AG10803 (cell line): Measurements from ENCODE around the gene PHF23.
A peak's percentile ranks its signal among the peaks of the same experiment; 100 is the strongest.

Experiments used
- DNase-seq: peaks from one replicate; pipeline ENCODE4 v3.0.0; 2010; ENCODE audit warnings: low read depth
- H3K4me3 ChIP-seq: 2 replicates; pipeline ENCODE4 v1.5.1; 2011; ENCODE audit warnings: mild to moderate bottlenecking, low read length, control low read depth
- TF ChIP-seq, protein P1 (sequence below): conservative IDR thresholded peaks from 2 replicates; pipeline ENCODE4 v1.5.1; 2011; ENCODE audit warnings: mild to moderate bottlenecking, low read length, control low read depth, inconsistent platforms

Gene PHF23

DNA sequence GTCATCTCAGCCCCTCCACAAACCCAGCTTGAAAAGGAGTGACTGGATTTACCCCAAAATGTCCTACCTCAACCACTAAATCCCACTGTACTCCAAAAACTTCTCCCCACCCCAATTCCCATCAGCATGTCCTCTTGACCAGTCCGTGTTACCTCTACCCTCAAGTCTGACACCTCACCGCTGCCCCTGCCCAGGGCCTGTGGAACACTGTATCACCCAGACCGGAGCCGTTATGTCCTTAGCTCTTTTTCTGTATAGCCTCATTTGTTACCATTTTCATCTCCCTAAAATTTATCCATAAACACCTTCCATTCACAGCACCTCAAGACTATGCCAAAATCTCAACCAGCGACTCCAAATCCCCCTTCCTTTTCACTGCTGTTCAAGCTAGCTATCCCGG lies 2.4 kb downstream of the PHF23 start:
- TF ChIP-seq, protein P1, sequence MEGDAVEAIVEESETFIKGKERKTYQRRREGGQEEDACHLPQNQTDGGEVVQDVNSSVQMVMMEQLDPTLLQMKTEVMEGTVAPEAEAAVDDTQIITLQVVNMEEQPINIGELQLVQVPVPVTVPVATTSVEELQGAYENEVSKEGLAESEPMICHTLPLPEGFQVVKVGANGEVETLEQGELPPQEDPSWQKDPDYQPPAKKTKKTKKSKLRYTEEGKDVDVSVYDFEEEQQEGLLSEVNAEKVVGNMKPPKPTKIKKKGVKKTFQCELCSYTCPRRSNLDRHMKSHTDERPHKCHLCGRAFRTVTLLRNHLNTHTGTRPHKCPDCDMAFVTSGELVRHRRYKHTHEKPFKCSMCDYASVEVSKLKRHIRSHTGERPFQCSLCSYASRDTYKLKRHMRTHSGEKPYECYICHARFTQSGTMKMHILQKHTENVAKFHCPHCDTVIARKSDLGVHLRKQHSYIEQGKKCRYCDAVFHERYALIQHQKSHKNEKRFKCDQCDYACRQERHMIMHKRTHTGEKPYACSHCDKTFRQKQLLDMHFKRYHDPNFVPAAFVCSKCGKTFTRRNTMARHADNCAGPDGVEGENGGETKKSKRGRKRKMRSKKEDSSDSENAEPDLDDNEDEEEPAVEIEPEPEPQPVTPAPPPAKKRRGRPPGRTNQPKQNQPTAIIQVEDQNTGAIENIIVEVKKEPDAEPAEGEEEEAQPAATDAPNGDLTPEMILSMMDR = no peak
- no peak for DNase-seq
- H3K4me3 ChIP-seq = peak overlapping the region; percentile 94; the same call in 1 of the 2 replicates

DNA sequence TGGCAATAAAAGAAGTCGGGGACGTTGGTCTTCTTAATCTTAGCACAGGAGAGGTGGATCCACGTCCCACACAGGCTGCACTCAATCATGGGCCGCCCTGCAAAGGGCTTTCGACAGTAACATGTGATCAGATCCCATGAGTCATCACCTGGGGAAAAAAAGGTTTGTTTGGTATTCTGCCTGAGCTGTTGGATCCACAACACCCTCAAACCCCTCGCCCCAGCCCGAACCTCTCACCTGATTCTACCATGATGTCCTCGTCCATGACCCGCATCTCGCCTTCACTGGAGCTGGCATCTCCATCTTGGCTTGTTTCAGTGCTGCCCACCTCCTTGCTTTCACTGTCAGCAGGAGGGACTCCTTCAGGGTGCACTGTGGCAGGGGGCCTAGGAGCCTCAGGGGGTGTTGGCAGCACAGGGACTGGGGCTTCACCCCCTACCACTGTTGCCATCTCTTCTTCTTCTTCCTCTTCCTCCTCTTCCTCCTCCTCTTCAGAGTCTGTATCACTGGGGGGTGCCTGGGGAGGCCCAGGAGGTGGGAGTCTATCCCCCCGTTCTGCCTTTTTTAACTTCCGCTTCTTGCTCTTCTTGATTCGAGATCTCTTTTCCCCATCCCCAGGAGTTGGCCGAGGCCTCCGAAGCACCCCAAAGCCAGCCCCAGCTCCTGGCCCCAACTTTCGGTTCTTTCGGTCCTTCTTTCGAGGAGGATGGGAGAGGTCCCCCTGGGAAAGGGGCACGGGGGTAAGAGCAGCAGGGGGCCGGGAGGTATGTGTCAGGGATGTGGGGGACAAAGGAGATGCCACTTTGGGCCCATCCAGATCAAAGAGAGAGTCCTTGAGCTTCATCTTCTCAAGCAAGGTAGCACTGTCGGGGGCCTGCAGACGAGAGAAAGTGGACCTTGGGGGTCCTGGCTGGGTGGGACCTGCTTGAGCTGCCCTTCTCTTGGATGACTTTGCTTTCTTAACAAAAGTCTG lies 3.3 kb downstream of the PHF23 start:
- DNase-seq = no peak
- H3K4me3 ChIP-seq = no peak overlapping the region
- TF ChIP-seq, protein P1 = no peak

DNA sequence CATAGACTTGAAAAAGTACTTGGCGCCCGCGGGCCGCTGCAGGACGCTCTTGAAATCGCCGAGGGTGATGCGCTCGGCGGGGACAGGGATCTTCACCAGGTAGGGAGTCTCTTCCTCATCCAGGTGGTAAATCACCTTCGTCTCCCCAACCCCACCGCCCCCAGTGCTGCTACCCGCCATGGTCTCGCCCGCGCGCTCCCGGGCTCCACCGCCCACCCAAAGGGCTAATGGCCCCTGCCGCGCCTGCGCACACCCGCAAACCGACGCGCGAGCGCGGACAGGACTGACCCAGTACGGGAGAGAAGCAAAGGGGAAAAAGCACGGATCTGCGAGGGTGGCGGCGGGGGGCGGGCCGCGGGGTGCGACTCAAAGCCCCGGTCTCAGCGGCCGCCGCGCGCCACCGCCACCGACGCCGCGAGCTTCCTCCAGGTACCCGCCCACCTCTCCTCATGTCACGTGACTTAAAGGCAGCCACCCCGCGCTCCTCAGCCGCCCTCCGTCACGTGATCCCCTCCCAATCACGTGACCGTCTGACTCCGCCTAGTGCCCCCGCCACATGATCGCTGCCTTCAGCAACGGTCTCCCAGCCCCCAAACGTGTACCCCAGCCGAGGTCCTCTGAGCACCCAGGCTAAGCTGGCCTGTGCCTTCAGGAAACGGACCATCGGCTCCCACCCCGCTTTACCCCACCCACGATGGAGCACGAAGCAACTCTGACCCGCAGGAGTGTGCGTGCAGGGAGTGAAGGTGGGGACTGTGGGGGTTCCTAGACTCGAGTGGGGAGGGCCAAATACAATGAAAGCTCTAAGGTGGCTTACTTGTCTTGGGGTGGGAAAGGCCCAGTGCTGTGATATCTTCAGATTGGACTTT lies 4.9 kb downstream of the PHF23 start, which contains the start of gene DVL2:
Gene DVL2, minus strand, starts transcription at position 435 of the 869 bp plus-strand sequence. Its CDS starts 255 bp downstream, at position 180.
- H3K4me3 ChIP-seq = peak within 1 kb of the TSS; percentile 89
- DNase-seq = peak; percentile 93
- TF ChIP-seq, protein P1 = no peak

DNA sequence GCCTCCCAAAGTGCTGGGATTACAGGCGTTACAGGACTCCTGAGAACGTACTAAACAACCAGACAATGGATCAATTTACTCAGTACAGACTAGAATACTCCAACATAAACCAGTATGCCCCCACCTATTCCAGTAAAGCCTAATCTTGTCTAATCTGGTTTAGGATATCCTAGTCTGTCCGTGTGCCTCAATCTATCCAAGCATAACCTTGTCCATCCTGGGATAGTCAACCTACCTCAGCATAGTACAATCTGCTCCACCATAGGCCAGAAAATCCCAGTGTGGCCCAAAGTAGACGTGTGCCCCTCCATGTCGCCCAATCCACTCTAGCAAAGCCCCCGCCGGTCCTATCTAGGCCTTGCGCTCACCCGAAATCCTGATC lies 5.6 kb downstream of the PHF23 start:
- H3K4me3 ChIP-seq = peak overlapping the region; percentile 89
- TF ChIP-seq, protein P1 = no peak
- DNase-seq = no peak

DNA sequence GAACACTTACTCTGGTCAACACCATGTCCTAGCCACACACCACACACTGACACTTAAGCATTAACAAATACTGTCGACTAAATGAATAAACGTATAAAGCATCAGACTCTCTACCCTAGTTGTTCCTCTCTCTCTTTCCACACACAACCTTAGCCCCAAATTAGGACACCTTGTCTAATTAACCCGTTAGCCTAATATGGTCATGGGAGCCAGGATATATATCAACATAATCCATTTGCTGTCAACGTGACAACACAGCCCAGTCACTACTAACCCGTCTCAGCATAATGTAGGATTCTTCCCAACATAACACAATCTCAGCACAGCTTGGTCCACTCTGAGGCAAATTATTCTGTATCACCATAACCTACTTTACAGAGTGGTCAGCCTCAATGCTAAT lies 7.1 kb downstream of the PHF23 start:
- no peak for DNase-seq
- H3K4me3 ChIP-seq = no peak overlapping the region
- TF ChIP-seq, protein P1 = no peak

DNA sequence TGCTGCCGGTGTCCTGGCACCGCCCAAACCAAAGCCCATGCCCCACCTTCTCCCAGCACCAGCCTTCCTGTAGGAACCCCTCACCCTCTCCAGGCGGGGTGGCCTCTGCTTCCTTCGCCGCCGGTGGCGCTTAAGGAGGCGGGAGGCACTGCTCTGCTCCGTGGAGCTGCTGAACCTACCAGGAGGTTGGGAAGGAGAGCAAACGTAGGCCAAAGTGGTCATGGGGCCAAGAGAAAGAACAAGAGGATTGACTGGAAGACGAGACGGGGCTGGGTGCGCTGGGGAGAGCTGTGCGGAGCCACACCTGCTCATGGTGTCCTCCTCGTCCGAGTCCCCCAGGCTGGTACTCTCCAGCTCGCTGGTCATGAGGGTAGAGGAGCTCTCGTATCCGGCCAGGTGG lies 9.8 kb downstream of the PHF23 start:
- no peak for DNase-seq
- no peak overlapping the region for H3K4me3 ChIP-seq
- TF ChIP-seq, protein P1 = no peak
